ENCODE results near the gene CSNK1E. TPM values are rescaled to one million over a fixed set of nuclear protein-coding genes. Genes with fewer than 3 reads are reported as not detected.
A peak's percentile ranks its signal among the peaks of the same experiment; 100 is the strongest.

The CSNK1E gene
- total and polyA plus RNA-seq, 7 donors = 33.4 to 193 (median 50.1) TPM

DNA sequence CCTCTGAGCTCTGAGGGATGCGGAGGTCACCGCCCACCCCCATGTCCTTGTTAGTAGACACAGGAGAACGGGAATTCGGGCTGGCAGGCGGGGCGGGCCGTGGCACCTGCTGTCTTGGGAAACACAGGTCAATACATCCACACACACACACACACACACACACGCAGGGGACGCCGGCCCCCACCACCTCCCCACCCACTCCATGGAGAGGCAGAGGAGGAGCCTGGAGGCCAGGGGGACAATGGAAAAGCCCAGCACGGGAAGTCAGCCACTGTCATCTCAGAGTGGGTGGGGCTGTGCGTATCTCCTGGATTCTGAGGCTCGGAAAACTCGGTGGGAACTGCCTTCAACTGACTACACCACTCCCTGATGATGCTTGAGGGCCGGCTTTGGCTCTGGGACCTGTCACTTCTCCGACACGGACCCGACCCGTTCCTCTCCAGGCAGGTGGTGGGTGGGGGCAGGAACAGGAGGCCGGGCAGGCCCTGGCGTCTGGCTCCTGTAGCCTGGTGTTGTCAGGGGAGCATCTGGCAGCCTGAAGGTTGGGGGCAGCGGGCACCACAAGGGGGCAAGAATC is 25.9 kb downstream of the CSNK1E start:
- no peak for TF ChIP-seq CTCF (IDR thresholded peaks at IDR 0.05)
- Histone ChIP-seq H3K27ac (no peak overlapping the region), H3K9me3 (no peaks in the 10 kb centered on the region), H3K4me1 (no peaks in the 10 kb centered on the region), H3K27me3 (ENCODE audit: insufficient read depth in 3 of 3, low read length in 2 of 3) (no peaks in the 10 kb centered on the region), H3K4me3 (no peak overlapping the region), H3K36me3 (ENCODE audit: insufficient read depth in 1 of 2, low read depth in 1 of 2) (peaks cover 11 to 70% of the 10 kb centered on the region in 2 donors)
- DNase-seq (no peak), ATAC-seq (peak in 1 of 4 donors; percentile 6)
- intact Hi-C loops (cut with DNase I) = no loop called here
- 55 to 62% (median 58%) methylated on average over 19 to 22 of the region's 22 CpGs for WGBS, 3 donors

- Histone ChIP-seq H3K4me1 (no peaks in the 10 kb centered on the region), H3K36me3 (ENCODE audit: insufficient read depth in 1 of 2, low read depth in 1 of 2) (peaks cover 11 to 60% of the 10 kb centered on the region in 2 donors), H3K27ac (no peak overlapping the region), H3K4me3 (no peak overlapping the region), H3K27me3 (ENCODE audit: insufficient read depth in 3 of 3, low read length in 2 of 3) (no peaks in the 10 kb centered on the region), H3K9me3 (no peaks in the 10 kb centered on the region)
- ATAC-seq (no peak), DNase-seq (no peak)
- no peak for TF ChIP-seq CTCF (IDR thresholded peaks at IDR 0.05)
- intact Hi-C loops (cut with DNase I) = no loop called here
- 81 to 91% (median 84%) methylated on average over 8 of the region's 8 CpGs for WGBS, 3 donors
Measured at GRCh38 chr22:38290347-38290746, 26.9 kb downstream of the CSNK1E start.

GRCh38 chr22:38289583-38290082 is 27.6 kb downstream of the CSNK1E start:
- TF ChIP-seq CTCF (IDR thresholded peaks at IDR 0.05) = no peak
- WGBS, 3 donors = 75 to 85% (median 77%) methylated on average over 12 of the region's 12 CpGs
- DNase-seq (no peak), ATAC-seq (peak in 2 of 4 donors; percentile 20 to 31)
- Histone ChIP-seq H3K4me1 (no peaks in the 10 kb centered on the region), H3K27me3 (ENCODE audit: insufficient read depth in 3 of 3, low read length in 2 of 3) (no peaks in the 10 kb centered on the region), H3K4me3 (no peak overlapping the region), H3K9me3 (no peaks in the 10 kb centered on the region), H3K27ac (no peak overlapping the region), H3K36me3 (ENCODE audit: insufficient read depth in 1 of 2, low read depth in 1 of 2) (peaks cover 11 to 54% of the 10 kb centered on the region in 2 donors)
- intact Hi-C loops (cut with DNase I) = no loop called here

GRCh38 chr22:38286915-38287669 is 30.1 kb downstream of the CSNK1E start:
- Histone ChIP-seq H3K4me3 (no peak overlapping the region), H3K36me3 (ENCODE audit: insufficient read depth in 1 of 2, low read depth in 1 of 2) (peaks cover 6 to 29% of the 10 kb centered on the region in 2 donors), H3K27ac (no peak overlapping the region), H3K9me3 (no peaks in the 10 kb centered on the region), H3K4me1 (no peaks in the 10 kb centered on the region), H3K27me3 (ENCODE audit: insufficient read depth in 3 of 3, low read length in 2 of 3) (no peaks in the 10 kb centered on the region)
- no peak for DNase-seq
- 75 to 83% (median 75%) methylated on average over 10 to 11 of the region's 11 CpGs for WGBS, 3 donors
- no peak for TF ChIP-seq CTCF (IDR thresholded peaks at IDR 0.05)
- intact Hi-C loops (cut with DNase I) = no loop called here
- ATAC-seq = no peak

Measured in psoas muscle (tissue), 8 donors.